Activated naive CD4-positive, alpha-beta T cell (primary cell): ENCODE data around the gene SRF.

Experiments used
- DNase-seq, 4 experiments: peaks; one replicate each; lab custom pipeline; 2025; lab: John Stamatoyannopoulos, UW

Gene SRF

GRCh38 chr6:43183441-43183840, 12.4 kb downstream of the SRF start:
- DNase-seq: no peak

GRCh38 chr6:43184268-43184985, 13.4 kb downstream of the SRF start:
- no peak for DNase-seq

- DNase-seq: no peak
Measured at GRCh38 chr6:43185391-43185985, 14.4 kb downstream of the SRF start.

GRCh38 chr6:43186019-43186418, 14.9 kb downstream of the SRF start:
- no peak for DNase-seq

GRCh38 chr6:43186706-43187105, 15.6 kb downstream of the SRF start:
- no peak for DNase-seq

GRCh38 chr6:43187821-43188220, 16.8 kb downstream of the SRF start:
- DNase-seq: no peak

GRCh38 chr6:43188426-43188825, 17.4 kb downstream of the SRF start:
- no peak for DNase-seq

- no peak for DNase-seq
Measured at GRCh38 chr6:43189776-43190304, 18.8 kb downstream of the SRF start.

GRCh38 chr6:43192911-43193310, 21.8 kb downstream of the SRF start:
- no peak for DNase-seq

GRCh38 chr6:43193929-43194328, 22.9 kb downstream of the SRF start:
- DNase-seq: no peak

GRCh38 chr6:43196337-43196736, 25.3 kb downstream of the SRF start:
- DNase-seq: no peak

- no peak for DNase-seq
Measured at GRCh38 chr6:43199912-43200311, 28.8 kb downstream of the SRF start.

GRCh38 chr6:43200541-43200940, 29.5 kb downstream of the SRF start:
- DNase-seq: no peak

GRCh38 chr6:43202451-43202850, 31.4 kb downstream of the SRF start:
- DNase-seq: no peak

- no peak for DNase-seq
Measured at GRCh38 chr6:43203029-43203717, 32.1 kb downstream of the SRF start.

GRCh38 chr6:43203718-43204095, 32.6 kb downstream of the SRF start:
- no peak for DNase-seq

GRCh38 chr6:43204271-43205105, 33.4 kb downstream of the SRF start:
- DNase-seq: no peak

- no peak for DNase-seq
Measured at GRCh38 chr6:43205849-43206248, 34.8 kb downstream of the SRF start.

- no peak for DNase-seq
Measured at GRCh38 chr6:43207286-43207685, 36.2 kb downstream of the SRF start.

- no peak for DNase-seq
Measured at GRCh38 chr6:43211955-43212354, 40.9 kb downstream of the SRF start.

- DNase-seq: no peak
Measured at GRCh38 chr6:43213431-43213830, 42.4 kb downstream of the SRF start.

GRCh38 chr6:43215066-43215465, 44.0 kb downstream of the SRF start:
- DNase-seq: no peak
